CD4-positive, alpha-beta memory T cell (primary cell): ENCODE measurements around the gene RERE. TPM values are rescaled to one million over a fixed set of nuclear protein-coding genes. Genes with fewer than 3 reads are reported as not detected.
"Not testable (repeated sequence)": the region's sequence is repeated elsewhere in the genome, so short reads cannot be mapped to it uniquely, and the experiment has no call there.

Experiments
- CTCF ChIA-PET: fragments of 350-600 bp; sonication (Branson Sonifier 250); formaldehyde crosslinking; loops from one replicate; lab custom pipeline; 2021; ENCODE audit warnings: inconsistent platforms; ENCODE audit not compliant: partially characterized antibody; lab: Charles Lee
- POLR2A ChIA-PET: fragments of 350-600 bp; sonication (Branson Sonifier 250); formaldehyde crosslinking; loops from one replicate; lab custom pipeline; 2021; ENCODE audit not compliant: partially characterized antibody; lab: Charles Lee
- DNase-seq, 5 donors: peaks; one replicate each; pipeline versions ENCODE4 v3.0.0 to v3.0.0-alpha.2; 2020 to 2022; ENCODE audit warnings: mixed read lengths in 1 of 5
- H3K27ac ChIP-seq: one replicate; pipeline ENCODE4 v1.7.0; 2013; ENCODE audit warnings: low read depth, low read length
- H3K27me3 ChIP-seq: 2 replicates; pipeline ENCODE4 v1.7.0; 2013; ENCODE audit warnings: mild to moderate bottlenecking, low read length, moderate library complexity; ENCODE audit not compliant: insufficient read depth
- H3K36me3 ChIP-seq: 2 replicates; pipeline ENCODE4 v1.7.0; 2013; ENCODE audit warnings: mild to moderate bottlenecking, low read length, moderate library complexity; ENCODE audit not compliant: insufficient read depth
- H3K4me1 ChIP-seq: 2 replicates; pipeline ENCODE4 v1.7.0; 2013; ENCODE audit warnings: mild to moderate bottlenecking, low read length, moderate library complexity; ENCODE audit not compliant: insufficient read depth
- H3K4me3 ChIP-seq, 2 donors: one replicate each; pipeline ENCODE4 v1.7.0; 2013; ENCODE audit warnings: low read length in 2 of 2, mild to moderate bottlenecking in 1 of 2
- H3K9me3 ChIP-seq, 2 donors: one replicate each; pipeline ENCODE4 v1.7.0; 2013; ENCODE audit warnings: low read length in 2 of 2, control low read depth in 1 of 2; ENCODE audit not compliant: control insufficient read depth in 1 of 2
- H3K27ac Mint-ChIP-seq, 7 donors: one replicate each; pipeline ENCODE4 v1.8.0; 2020 to 2021; ENCODE audit warnings: mixed read lengths in 7 of 7, mild to moderate bottlenecking in 6 of 7, inconsistent platforms in 3 of 7, moderate library complexity in 3 of 7
- H3K27me3 Mint-ChIP-seq, 2 donors: one replicate each; pipeline ENCODE4 v1.8.0; 2020 to 2021; ENCODE audit warnings: mixed read lengths in 2 of 2
- H3K36me3 Mint-ChIP-seq, 2 donors: one replicate each; pipeline ENCODE4 v1.8.0; 2020 to 2021; ENCODE audit warnings: mixed read lengths in 2 of 2, inconsistent platforms in 1 of 2, mild to moderate bottlenecking in 1 of 2
- H3K4me1 Mint-ChIP-seq, 4 donors: one replicate each; pipeline ENCODE4 v1.8.0; 2020 to 2021; ENCODE audit warnings: mixed read lengths in 4 of 4, mild to moderate bottlenecking in 1 of 4
- H3K4me3 Mint-ChIP-seq, 8 donors: one replicate each; pipeline ENCODE4 v1.8.0; 2020 to 2021; ENCODE audit warnings: mixed read lengths in 8 of 8, mild to moderate bottlenecking in 7 of 8, moderate library complexity in 6 of 8, inconsistent platforms in 3 of 8
- H3K9me3 Mint-ChIP-seq, 8 donors: one replicate each; pipeline ENCODE4 v1.8.0; 2020 to 2021; ENCODE audit warnings: mixed read lengths in 8 of 8, mild to moderate bottlenecking in 5 of 8, inconsistent platforms in 3 of 8, moderate library complexity in 1 of 8
- intact Hi-C: fragments of 100-400 bp; cut with micrococcal nuclease; formaldehyde crosslinking; loops from one replicate; pipeline ENCODE4 v1.15.1; 2023
- polyA plus RNA-seq, 2 donors: library from polyadenylated mRNA; unstranded; fragments of 300-500 nt; fragmentation: Illumina TruSeq; gene quantifications; one replicate each; pipeline ENCODE4 v1.2.3, GENCODE V29; 2021
- total RNA-seq, 2 experiments: library from RNA; stranded (reverse); gene quantifications; one replicate each; pipeline ENCODE4 v1.2.3, GENCODE V29; 2021

RERE gene
- total and polyA plus RNA-seq, 4 experiments from 2014 or later, result 0.38 to 117 (median 60.3) TPM

GRCh38 chr1:8791819-8792218 lies 25.6 kb downstream of the RERE start:
- CTCF ChIA-PET, result interaction anchor here (1.2 kb wide), 1 partner anchor 57 kb away, joined by 4 read pairs; no protein-coding TSS in a partner anchor
- H3K27ac Mint-ChIP-seq, result no peak overlapping the region

DNA sequence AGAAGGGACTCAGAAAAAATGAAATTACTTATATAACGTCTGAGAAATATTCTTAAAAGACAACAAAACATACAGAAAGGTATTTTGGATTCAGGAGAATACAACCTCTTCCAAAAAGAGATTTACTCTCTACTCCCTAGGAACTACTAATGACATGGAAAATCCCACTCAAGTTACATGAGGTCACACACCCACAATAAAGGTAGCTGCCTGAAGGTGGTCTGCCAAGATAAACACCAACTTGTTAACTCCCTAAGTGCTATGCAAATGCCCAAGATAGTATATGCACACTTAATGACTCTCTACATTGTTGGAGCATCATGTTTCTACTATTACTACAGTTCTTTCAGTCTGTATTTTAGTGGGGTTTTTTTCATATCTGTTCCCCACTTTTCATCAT lies 26.5 kb downstream of the RERE start:
- Mint-ChIP-seq H3K36me3 (peaks cover 4 to 14% of the 10 kb centered on the region in 2 donors), H3K27me3 (no peaks in the 10 kb centered on the region), H3K4me3 (no peak overlapping the region), H3K9me3 (no peaks in the 10 kb centered on the region), H3K4me1 (peaks cover 0 to 1% (median under 1%) of the 10 kb centered on the region in 4 donors), H3K27ac (no peak overlapping the region)
- Histone ChIP-seq H3K27me3 (no peaks in the 10 kb centered on the region), H3K9me3 (no peaks in the 10 kb centered on the region), H3K4me1 (no peaks in the 10 kb centered on the region), H3K27ac (no peak overlapping the region), H3K4me3 (no peak overlapping the region), H3K36me3 (no peaks in the 10 kb centered on the region)
- no peak for DNase-seq
- CTCF ChIA-PET, result no interaction called here
- intact Hi-C loops, result no loop called here
- POLR2A ChIA-PET, result no interaction called here

More at GRCh38 chr1:8791819-8792218, 25.6 kb downstream of the RERE start:
- no peaks in the 10 kb centered on the region for H3K9me3 ChIP-seq
- DNase-seq, result no peak
- H3K36me3 ChIP-seq, result no peaks in the 10 kb centered on the region
- peaks cover 6 to 16% of the 10 kb centered on the region in 2 donors for H3K36me3 Mint-ChIP-seq
- intact Hi-C loops, result no loop called here
- H3K4me3 ChIP-seq, result no peak overlapping the region
- no peak overlapping the region for H3K27ac ChIP-seq
- H3K27me3 Mint-ChIP-seq, result no peaks in the 10 kb centered on the region
- no peaks in the 10 kb centered on the region for H3K9me3 Mint-ChIP-seq
- no peaks in the 10 kb centered on the region for H3K4me1 ChIP-seq
- H3K4me3 Mint-ChIP-seq, result no peak overlapping the region
- no peaks in the 10 kb centered on the region for H3K27me3 ChIP-seq
- POLR2A ChIA-PET, result no interaction called here
- peaks cover 0 to 1% (median under 1%) of the 10 kb centered on the region in 4 donors for H3K4me1 Mint-ChIP-seq

DNA sequence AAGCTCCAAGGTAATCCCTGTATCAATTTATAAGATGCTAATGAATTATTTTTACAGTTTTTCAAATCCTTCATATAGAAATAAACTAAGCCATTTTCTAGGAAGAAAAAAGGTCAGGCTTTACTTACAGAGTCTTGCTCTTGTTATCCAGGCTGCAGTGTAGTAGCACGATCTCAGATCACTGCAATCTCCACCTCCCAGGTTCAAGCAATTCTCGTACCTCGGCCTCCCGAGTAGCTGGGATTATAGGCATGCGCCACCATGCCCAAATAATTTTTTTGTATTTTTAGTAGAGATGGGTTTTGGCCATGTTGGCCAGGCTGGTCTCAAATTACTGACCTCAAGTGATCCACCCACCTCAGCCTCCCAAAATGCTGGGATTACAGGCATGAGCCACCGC lies 27.0 kb downstream of the RERE start:
- H3K27ac Mint-ChIP-seq, result no peak overlapping the region
- no peaks in the 10 kb centered on the region for H3K36me3 ChIP-seq
- peaks cover 4 to 13% of the 10 kb centered on the region in 2 donors for H3K36me3 Mint-ChIP-seq
- H3K9me3 Mint-ChIP-seq, result no peaks in the 10 kb centered on the region
- ChIA-PET CTCF (no interaction called here), POLR2A (no interaction called here)
- no peaks in the 10 kb centered on the region for H3K27me3 ChIP-seq
- intact Hi-C loops, result no loop called here
- DNase-seq, result no peak
- H3K4me1 Mint-ChIP-seq, result peaks cover 0 to 1% (median under 1%) of the 10 kb centered on the region in 4 donors
- H3K4me1 ChIP-seq, result no peaks in the 10 kb centered on the region
- no peaks in the 10 kb centered on the region for H3K9me3 ChIP-seq
- H3K27ac ChIP-seq, result no peak overlapping the region
- no peaks in the 10 kb centered on the region for H3K27me3 Mint-ChIP-seq
- no peak overlapping the region for H3K4me3 Mint-ChIP-seq
- no peak overlapping the region for H3K4me3 ChIP-seq

GRCh38 chr1:8789314-8790214 lies 27.9 kb downstream of the RERE start:
- no peak overlapping the region for H3K4me3 Mint-ChIP-seq
- Histone ChIP-seq H3K36me3 (no peaks in the 10 kb centered on the region), H3K4me1 (no peaks in the 10 kb centered on the region), H3K4me3 (no peak overlapping the region), H3K27me3 (no peaks in the 10 kb centered on the region), H3K9me3 (no peaks in the 10 kb centered on the region), H3K27ac (no peak overlapping the region)
- ChIA-PET POLR2A (no interaction called here), CTCF (no interaction called here)
- peaks cover 4 to 13% of the 10 kb centered on the region in 2 donors for H3K36me3 Mint-ChIP-seq
- peaks cover 0 to 3% (median under 1%) of the 10 kb centered on the region in 4 donors for H3K4me1 Mint-ChIP-seq
- DNase-seq, result no peak
- H3K27ac Mint-ChIP-seq, result no peak overlapping the region
- no peaks in the 10 kb centered on the region for H3K9me3 Mint-ChIP-seq
- H3K27me3 Mint-ChIP-seq, result no peaks in the 10 kb centered on the region
- intact Hi-C loops, result no loop called here

- Histone ChIP-seq H3K27me3 (no peaks in the 10 kb centered on the region), H3K36me3 (no peaks in the 10 kb centered on the region), H3K9me3 (no peaks in the 10 kb centered on the region), H3K4me1 (no peaks in the 10 kb centered on the region), H3K27ac (no peak overlapping the region), H3K4me3 (no peak overlapping the region)
- intact Hi-C loops, result no loop called here
- Mint-ChIP-seq H3K9me3 (no peaks in the 10 kb centered on the region), H3K36me3 (peaks cover 4 to 10% of the 10 kb centered on the region in 2 donors), H3K27me3 (no peaks in the 10 kb centered on the region), H3K27ac (no peak overlapping the region), H3K4me3 (no peak overlapping the region), H3K4me1 (peaks cover 0 to 2% (median under 1%) of the 10 kb centered on the region in 4 donors)
- ChIA-PET POLR2A (no interaction called here), CTCF (no interaction called here)
- DNase-seq, result no peak
Observed at GRCh38 chr1:8787218-8787617, 30.2 kb downstream of the RERE start.

- H3K36me3 ChIP-seq, H3K27ac ChIP-seq, H3K4me3 ChIP-seq, H3K27ac Mint-ChIP-seq, H3K4me1 Mint-ChIP-seq, H3K9me3 ChIP-seq, DNase-seq, H3K27me3 ChIP-seq, intact Hi-C loops, H3K4me1 ChIP-seq, H3K36me3 Mint-ChIP-seq, H3K9me3 Mint-ChIP-seq, H3K27me3 Mint-ChIP-seq, H3K4me3 Mint-ChIP-seq, POLR2A ChIA-PET: not testable (repeated sequence)
- CTCF ChIA-PET, result interaction anchor here (1.1 kb wide), 1 partner anchor 60 kb away, joined by 3 read pairs; no protein-coding TSS in a partner anchor
Observed at GRCh38 chr1:8786204-8786603, 31.2 kb downstream of the RERE start.

GRCh38 chr1:8782955-8783354 lies 34.5 kb downstream of the RERE start:
- DNase-seq, result no peak
- Histone ChIP-seq H3K9me3 (no peaks in the 10 kb centered on the region), H3K36me3 (no peaks in the 10 kb centered on the region), H3K4me1 (no peaks in the 10 kb centered on the region), H3K27ac (no peak overlapping the region), H3K4me3 (no peak overlapping the region), H3K27me3 (no peaks in the 10 kb centered on the region)
- intact Hi-C loops, result no loop called here
- ChIA-PET POLR2A (no interaction called here), CTCF (no interaction called here)
- Mint-ChIP-seq H3K4me1 (peaks cover 7 to 12% (median 10%) of the 10 kb centered on the region in 4 donors), H3K27ac (peak overlapping the region in 2 of 7 donors; percentile 8 to 18), H3K36me3 (peaks cover 0 to 7% of the 10 kb centered on the region in 2 donors), H3K4me3 (no peak overlapping the region), H3K27me3 (no peaks in the 10 kb centered on the region), H3K9me3 (no peaks in the 10 kb centered on the region)
